Neural progenitor cell (in vitro differentiated cells): ENCODE measurements around the gene GABRG3. TPM values are rescaled to one million over a fixed set of nuclear protein-coding genes. Genes with fewer than 3 reads are reported as not detected.

Experiments
- DNase-seq: peaks from one replicate; pipeline ENCODE4 v3.0.0-alpha.2; 2016; ENCODE audit warnings: low spot score
- H2AFZ ChIP-seq: fragments of 200-600 bp; sonication (generic); replicated peaks from 2 replicates; pipeline ENCODE4 v1.6.1; 2016; ENCODE audit warnings: antibody characterized with exemption
- H3F3A ChIP-seq: fragments of 200-600 bp; sonication (generic); 2 replicates; pipeline ENCODE4 v1.6.1; 2016; ENCODE audit warnings: antibody characterized with exemption, low read depth
- H3K27ac ChIP-seq: fragments of 200-600 bp; sonication (generic); 2 replicates; pipeline ENCODE4 v1.5.1; 2016; ENCODE audit warnings: mild to moderate bottlenecking
- H3K27me3 ChIP-seq: fragments of 200-600 bp; sonication (generic); 2 replicates; pipeline ENCODE4 v1.6.1; 2016; ENCODE audit warnings: mild to moderate bottlenecking, moderate library complexity
- H3K36me3 ChIP-seq: fragments of 200-600 bp; sonication (generic); 2 replicates; pipeline ENCODE4 v1.5.1; 2016
- H3K4me1 ChIP-seq: fragments of 200-600 bp; sonication (generic); 2 replicates; pipeline ENCODE4 v1.6.1; 2016; ENCODE audit warnings: mixed run types
- H3K4me2 ChIP-seq: fragments of 200-600 bp; sonication (generic); 2 replicates; pipeline ENCODE4 v1.6.1; 2016
- H3K4me3 ChIP-seq: fragments of 200-600 bp; sonication (generic); 2 replicates; pipeline ENCODE4 v1.5.1; 2016
- H3K79me2 ChIP-seq: fragments of 200-600 bp; sonication (generic); 2 replicates; pipeline ENCODE4 v1.6.1; 2016; ENCODE audit warnings: low read depth
- H3K9ac ChIP-seq: fragments of 200-600 bp; sonication (generic); 2 replicates; pipeline ENCODE4 v1.6.1; 2016
- H3K9me3 ChIP-seq: fragments of 200-600 bp; sonication (generic); 2 replicates; pipeline ENCODE4 v1.5.1; 2016; ENCODE audit warnings: low read depth
- H4K20me1 ChIP-seq: fragments of 200-600 bp; sonication (generic); 2 replicates; pipeline ENCODE4 v1.6.1; 2016; ENCODE audit warnings: low read depth
- H3K27ac Mint-ChIP-seq: 3 replicates; pipeline ENCODE4 v1.8.0; 2021; ENCODE audit warnings: mixed read lengths
- H3K27me3 Mint-ChIP-seq: 2 replicates; pipeline ENCODE4 v1.8.0; 2022; ENCODE audit warnings: low read depth, mild to moderate bottlenecking, inconsistent platforms, moderate library complexity, mixed read lengths; ENCODE audit not compliant: insufficient read depth
- H3K36me3 Mint-ChIP-seq: 3 replicates; pipeline ENCODE4 v1.8.0; 2021; ENCODE audit warnings: mixed read lengths
- H3K4me1 Mint-ChIP-seq: 3 replicates; pipeline ENCODE4 v1.8.0; 2021; ENCODE audit warnings: mixed read lengths
- H3K4me3 Mint-ChIP-seq: 3 replicates; pipeline ENCODE4 v1.8.0; 2021; ENCODE audit warnings: mild to moderate bottlenecking, moderate library complexity, mixed read lengths
- H3K9me3 Mint-ChIP-seq: 3 replicates; pipeline ENCODE4 v1.8.0; 2020; ENCODE audit warnings: mixed read lengths
- EZH2 ChIP-seq: fragments of 200-600 bp; sonication (generic); IDR thresholded peaks from 2 replicates; pipeline ENCODE4 v1.6.1; 2017; ENCODE audit warnings: antibody characterized with exemption, mild to moderate bottlenecking, moderate library complexity
- EZH2phosphoT487 ChIP-seq: fragments of 200-600 bp; sonication (generic); IDR thresholded peaks from 2 replicates; pipeline ENCODE4 v1.6.1; 2017; ENCODE audit warnings: antibody characterized with exemption
- total RNA-seq: library from RNA; depleted of rRNA; stranded (reverse); fragments of >200 nt; gene quantifications from 2 replicates; pipeline ENCODE4 v1.2.3, GENCODE V29; 2015; ENCODE audit warnings: low replicate concordance
- TF ChIP-seq, protein P1 (sequence below): fragments of 200-600 bp; sonication (generic); IDR thresholded peaks from 2 replicates; pipeline ENCODE4 v1.5.1; 2017; ENCODE audit warnings: antibody characterized with exemption, mild to moderate bottlenecking

Gene GABRG3
- total RNA-seq, 1 donor from 2014 or later = 3.4 TPM

DNA sequence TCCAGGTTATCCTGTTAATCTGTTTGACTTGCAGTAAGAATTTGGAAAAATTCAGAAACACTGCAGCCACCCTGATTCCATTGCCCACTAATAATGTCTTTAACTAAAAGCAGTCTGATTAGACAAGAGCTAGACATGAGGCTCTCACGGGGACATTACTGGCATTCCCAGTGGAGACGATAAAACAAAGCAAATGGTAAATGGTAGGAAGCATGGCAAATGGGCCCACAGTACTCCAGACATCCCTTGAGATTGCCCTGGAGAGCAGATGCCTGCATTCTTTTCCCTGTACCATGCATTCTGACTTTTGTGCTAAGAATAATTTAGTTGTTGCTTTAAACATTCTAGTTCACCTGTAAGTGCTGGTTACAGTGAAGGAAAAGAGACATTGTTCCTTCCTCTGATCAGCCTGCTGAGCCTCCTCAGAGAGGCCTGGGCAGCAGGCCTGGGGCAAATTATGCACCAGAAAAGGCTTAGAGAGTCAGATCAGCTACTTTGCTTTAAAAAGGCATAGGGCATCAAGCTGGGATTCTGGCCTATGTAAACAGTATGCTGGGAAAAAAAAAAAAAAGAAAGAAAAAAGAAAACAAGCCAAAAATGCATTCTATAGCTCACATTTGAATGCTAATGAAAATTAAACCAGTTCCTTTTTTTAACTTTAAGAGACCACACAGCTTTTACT, 204.6 kb downstream of the GABRG3 start:
- H3K27ac Mint-ChIP-seq = no peak overlapping the region
- TF ChIP-seq, protein P1, sequence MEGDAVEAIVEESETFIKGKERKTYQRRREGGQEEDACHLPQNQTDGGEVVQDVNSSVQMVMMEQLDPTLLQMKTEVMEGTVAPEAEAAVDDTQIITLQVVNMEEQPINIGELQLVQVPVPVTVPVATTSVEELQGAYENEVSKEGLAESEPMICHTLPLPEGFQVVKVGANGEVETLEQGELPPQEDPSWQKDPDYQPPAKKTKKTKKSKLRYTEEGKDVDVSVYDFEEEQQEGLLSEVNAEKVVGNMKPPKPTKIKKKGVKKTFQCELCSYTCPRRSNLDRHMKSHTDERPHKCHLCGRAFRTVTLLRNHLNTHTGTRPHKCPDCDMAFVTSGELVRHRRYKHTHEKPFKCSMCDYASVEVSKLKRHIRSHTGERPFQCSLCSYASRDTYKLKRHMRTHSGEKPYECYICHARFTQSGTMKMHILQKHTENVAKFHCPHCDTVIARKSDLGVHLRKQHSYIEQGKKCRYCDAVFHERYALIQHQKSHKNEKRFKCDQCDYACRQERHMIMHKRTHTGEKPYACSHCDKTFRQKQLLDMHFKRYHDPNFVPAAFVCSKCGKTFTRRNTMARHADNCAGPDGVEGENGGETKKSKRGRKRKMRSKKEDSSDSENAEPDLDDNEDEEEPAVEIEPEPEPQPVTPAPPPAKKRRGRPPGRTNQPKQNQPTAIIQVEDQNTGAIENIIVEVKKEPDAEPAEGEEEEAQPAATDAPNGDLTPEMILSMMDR = no peak
- TF ChIP-seq EZH2 = no peak
- peaks cover 15% of the 10 kb centered on the region for H3K9me3 Mint-ChIP-seq
- Histone ChIP-seq H3K4me3 (no peak overlapping the region), H3K4me1 (peaks cover 8% of the 10 kb centered on the region), H3K27ac (no peak overlapping the region), H3K4me2 (no peak overlapping the region), H4K20me1 (no peaks in the 10 kb centered on the region), H3K27me3 (no peaks in the 10 kb centered on the region), H3K9ac (no peak overlapping the region), H3K36me3 (no peaks in the 10 kb centered on the region), H3K79me2 (no peaks in the 10 kb centered on the region), H2AFZ (no peak overlapping the region), H3K9me3 (no peaks in the 10 kb centered on the region), H3F3A (no peaks in the 10 kb centered on the region)
- H3K27me3 Mint-ChIP-seq = no peaks in the 10 kb centered on the region
- H3K36me3 Mint-ChIP-seq = no peaks in the 10 kb centered on the region
- H3K4me1 Mint-ChIP-seq = no peaks in the 10 kb centered on the region
- DNase-seq = no peak
- no peak overlapping the region for H3K4me3 Mint-ChIP-seq

DNA sequence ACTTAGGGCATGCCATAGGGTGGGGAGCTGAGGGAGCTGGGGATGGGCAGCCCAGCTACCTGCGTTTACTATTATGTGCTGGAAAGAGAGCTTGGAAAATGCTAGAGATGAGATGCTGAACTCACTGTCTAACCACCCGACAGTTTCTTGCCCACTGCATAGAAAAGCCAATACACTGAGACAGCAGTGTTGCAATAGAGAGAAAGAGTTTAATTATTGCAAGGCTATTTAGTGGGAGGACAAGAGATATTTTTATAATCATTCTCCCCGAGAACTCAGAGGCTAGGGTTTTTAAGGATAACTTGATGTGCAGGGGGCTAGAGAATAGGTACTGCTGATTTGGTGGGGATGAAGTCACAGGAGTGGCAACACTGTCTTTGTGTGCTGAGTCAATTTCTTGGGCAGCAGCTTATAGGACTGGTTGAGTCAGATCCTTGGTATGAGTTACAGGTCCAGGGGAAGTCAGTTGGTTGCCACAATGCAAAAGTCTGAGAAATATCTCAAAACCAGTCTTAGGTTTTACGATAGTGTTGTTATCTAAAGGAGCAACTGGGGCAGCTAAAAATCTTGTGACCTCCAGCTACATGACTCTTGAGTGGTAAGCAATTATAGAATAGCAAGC, 205.9 kb downstream of the GABRG3 start:
- TF ChIP-seq, protein P1 = no peak
- no peak for TF ChIP-seq EZH2phosphoT487
- no peak for TF ChIP-seq EZH2
- Mint-ChIP-seq H3K36me3 (no peaks in the 10 kb centered on the region), H3K27ac (no peak overlapping the region), H3K9me3 (peaks cover 15% of the 10 kb centered on the region), H3K27me3 (no peaks in the 10 kb centered on the region), H3K4me3 (no peak overlapping the region), H3K4me1 (no peaks in the 10 kb centered on the region)
- no peaks in the 10 kb centered on the region for H3F3A ChIP-seq
- H3K36me3 ChIP-seq = no peaks in the 10 kb centered on the region
- H3K4me1 ChIP-seq = peaks cover 8% of the 10 kb centered on the region
- no peak overlapping the region for H3K4me2 ChIP-seq
- no peak overlapping the region for H3K9ac ChIP-seq
- no peaks in the 10 kb centered on the region for H4K20me1 ChIP-seq
- H3K27me3 ChIP-seq = no peaks in the 10 kb centered on the region
- H3K4me3 ChIP-seq = no peak overlapping the region
- no peak overlapping the region for H3K27ac ChIP-seq
- H2AFZ ChIP-seq = no peak overlapping the region
- DNase-seq = no peak
- no peaks in the 10 kb centered on the region for H3K79me2 ChIP-seq
- no peaks in the 10 kb centered on the region for H3K9me3 ChIP-seq

DNA sequence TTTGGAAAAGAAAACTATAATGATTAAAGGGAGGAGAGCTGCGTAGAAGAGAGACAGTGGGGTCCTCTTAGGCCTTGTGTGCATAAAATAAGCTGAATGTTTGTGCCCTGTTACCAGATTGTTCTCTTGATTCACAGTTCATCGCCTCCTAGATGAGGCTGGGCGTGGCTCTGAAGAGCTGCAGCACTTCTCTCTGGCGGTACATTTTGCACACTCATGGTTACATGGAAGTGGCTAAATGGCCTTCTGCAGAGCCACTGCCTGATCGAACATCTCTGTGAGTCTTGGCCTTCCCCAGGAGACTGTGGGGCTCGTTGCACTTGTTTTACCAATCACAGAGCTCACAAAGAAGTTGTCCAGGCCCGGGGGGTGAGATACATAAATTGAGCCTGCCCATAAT, 208.8 kb downstream of the GABRG3 start:
- H3K4me3 Mint-ChIP-seq = no peak overlapping the region
- peaks cover 10% of the 10 kb centered on the region for H3K4me1 Mint-ChIP-seq
- no peaks in the 10 kb centered on the region for H3F3A ChIP-seq
- no peak overlapping the region for H3K9ac ChIP-seq
- no peak overlapping the region for H3K27ac Mint-ChIP-seq
- no peak overlapping the region for H3K4me3 ChIP-seq
- no peak overlapping the region for H2AFZ ChIP-seq
- H3K36me3 Mint-ChIP-seq = no peaks in the 10 kb centered on the region
- no peaks in the 10 kb centered on the region for H3K79me2 ChIP-seq
- H3K27ac ChIP-seq = no peak overlapping the region
- H3K27me3 ChIP-seq = no peaks in the 10 kb centered on the region
- no peaks in the 10 kb centered on the region for H3K36me3 ChIP-seq
- peaks cover 13% of the 10 kb centered on the region for H3K9me3 Mint-ChIP-seq
- H3K4me2 ChIP-seq = no peak overlapping the region
- no peak for DNase-seq
- TF ChIP-seq EZH2phosphoT487 = no peak
- TF ChIP-seq EZH2 = no peak
- TF ChIP-seq, protein P1 = no peak
- no peaks in the 10 kb centered on the region for H4K20me1 ChIP-seq
- no peaks in the 10 kb centered on the region for H3K4me1 ChIP-seq
- H3K9me3 ChIP-seq = no peaks in the 10 kb centered on the region
- no peaks in the 10 kb centered on the region for H3K27me3 Mint-ChIP-seq
